ENCODE results near the gene SCNN1B.

DNA sequence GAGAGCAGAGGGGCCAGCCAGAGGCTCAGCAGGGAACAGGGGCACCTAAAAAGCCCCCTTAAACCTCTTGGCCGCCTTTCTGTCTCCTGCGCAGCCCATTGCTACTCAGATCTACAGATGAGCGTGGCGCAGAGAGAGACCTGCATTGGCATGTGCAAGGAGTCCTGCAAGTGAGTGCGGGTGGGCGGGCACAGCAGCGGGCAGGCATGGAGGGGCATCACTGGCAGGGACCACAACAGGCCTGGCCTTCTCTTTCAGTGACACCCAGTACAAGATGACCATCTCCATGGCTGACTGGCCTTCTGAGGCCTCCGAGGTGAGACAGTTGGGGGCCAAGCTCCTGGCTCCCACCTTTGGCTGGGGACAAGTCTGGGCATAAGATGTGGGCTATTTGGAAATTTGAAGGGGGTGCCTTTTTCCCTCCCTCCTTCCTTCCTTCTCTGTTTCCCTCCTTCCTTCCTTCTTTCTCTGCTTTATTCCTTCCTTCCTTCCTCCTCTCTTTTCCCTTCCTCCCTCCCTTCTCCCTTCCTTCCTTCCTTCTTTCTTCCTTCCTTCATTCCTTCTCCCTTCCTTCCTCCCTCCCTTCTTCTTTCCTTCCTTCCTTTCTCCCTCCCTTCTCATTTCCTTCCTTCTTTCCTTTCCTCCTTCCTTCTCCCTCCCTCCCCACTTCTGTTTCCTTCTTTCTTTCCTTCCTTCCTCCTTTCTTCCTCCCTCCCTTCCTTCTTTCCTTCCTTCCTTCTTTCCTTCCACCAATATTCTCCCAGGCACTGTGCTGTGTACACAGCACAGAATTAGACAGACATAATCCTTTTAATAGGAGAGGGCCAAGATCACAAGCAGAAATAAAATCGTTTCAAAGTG, 75.2 kb downstream of the SCNN1B start:
- TF ChIP-seq RCOR2 (CRISPR knock-in tag; IDR thresholded peaks at IDR 0.05) (no peak), EZH2 (conservative IDR thresholded peaks at IDR 0.05; ENCODE audit: low read depth, low read length) (no peak), ZNF619 (CRISPR knock-in tag; IDR thresholded peaks at IDR 0.05) (no peak), ZFAT (CRISPR knock-in tag; conservative IDR thresholded peaks at IDR 0.05) (no peak)
- TF ChIP-seq, protein P1, sequence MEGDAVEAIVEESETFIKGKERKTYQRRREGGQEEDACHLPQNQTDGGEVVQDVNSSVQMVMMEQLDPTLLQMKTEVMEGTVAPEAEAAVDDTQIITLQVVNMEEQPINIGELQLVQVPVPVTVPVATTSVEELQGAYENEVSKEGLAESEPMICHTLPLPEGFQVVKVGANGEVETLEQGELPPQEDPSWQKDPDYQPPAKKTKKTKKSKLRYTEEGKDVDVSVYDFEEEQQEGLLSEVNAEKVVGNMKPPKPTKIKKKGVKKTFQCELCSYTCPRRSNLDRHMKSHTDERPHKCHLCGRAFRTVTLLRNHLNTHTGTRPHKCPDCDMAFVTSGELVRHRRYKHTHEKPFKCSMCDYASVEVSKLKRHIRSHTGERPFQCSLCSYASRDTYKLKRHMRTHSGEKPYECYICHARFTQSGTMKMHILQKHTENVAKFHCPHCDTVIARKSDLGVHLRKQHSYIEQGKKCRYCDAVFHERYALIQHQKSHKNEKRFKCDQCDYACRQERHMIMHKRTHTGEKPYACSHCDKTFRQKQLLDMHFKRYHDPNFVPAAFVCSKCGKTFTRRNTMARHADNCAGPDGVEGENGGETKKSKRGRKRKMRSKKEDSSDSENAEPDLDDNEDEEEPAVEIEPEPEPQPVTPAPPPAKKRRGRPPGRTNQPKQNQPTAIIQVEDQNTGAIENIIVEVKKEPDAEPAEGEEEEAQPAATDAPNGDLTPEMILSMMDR (CRISPR knock-in tag; IDR thresholded peaks at IDR 0.05), result no peak
- TF ChIP-seq, protein P2, sequence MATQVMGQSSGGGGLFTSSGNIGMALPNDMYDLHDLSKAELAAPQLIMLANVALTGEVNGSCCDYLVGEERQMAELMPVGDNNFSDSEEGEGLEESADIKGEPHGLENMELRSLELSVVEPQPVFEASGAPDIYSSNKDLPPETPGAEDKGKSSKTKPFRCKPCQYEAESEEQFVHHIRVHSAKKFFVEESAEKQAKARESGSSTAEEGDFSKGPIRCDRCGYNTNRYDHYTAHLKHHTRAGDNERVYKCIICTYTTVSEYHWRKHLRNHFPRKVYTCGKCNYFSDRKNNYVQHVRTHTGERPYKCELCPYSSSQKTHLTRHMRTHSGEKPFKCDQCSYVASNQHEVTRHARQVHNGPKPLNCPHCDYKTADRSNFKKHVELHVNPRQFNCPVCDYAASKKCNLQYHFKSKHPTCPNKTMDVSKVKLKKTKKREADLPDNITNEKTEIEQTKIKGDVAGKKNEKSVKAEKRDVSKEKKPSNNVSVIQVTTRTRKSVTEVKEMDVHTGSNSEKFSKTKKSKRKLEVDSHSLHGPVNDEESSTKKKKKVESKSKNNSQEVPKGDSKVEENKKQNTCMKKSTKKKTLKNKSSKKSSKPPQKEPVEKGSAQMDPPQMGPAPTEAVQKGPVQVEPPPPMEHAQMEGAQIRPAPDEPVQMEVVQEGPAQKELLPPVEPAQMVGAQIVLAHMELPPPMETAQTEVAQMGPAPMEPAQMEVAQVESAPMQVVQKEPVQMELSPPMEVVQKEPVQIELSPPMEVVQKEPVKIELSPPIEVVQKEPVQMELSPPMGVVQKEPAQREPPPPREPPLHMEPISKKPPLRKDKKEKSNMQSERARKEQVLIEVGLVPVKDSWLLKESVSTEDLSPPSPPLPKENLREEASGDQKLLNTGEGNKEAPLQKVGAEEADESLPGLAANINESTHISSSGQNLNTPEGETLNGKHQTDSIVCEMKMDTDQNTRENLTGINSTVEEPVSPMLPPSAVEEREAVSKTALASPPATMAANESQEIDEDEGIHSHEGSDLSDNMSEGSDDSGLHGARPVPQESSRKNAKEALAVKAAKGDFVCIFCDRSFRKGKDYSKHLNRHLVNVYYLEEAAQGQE (IDR thresholded peaks at IDR 0.05; ENCODE audit: borderline replicate concordance in 1 of 2, low read depth in 1 of 2, low read length in 2 of 2), result no peak
- TF ChIP-seq, protein P3, sequence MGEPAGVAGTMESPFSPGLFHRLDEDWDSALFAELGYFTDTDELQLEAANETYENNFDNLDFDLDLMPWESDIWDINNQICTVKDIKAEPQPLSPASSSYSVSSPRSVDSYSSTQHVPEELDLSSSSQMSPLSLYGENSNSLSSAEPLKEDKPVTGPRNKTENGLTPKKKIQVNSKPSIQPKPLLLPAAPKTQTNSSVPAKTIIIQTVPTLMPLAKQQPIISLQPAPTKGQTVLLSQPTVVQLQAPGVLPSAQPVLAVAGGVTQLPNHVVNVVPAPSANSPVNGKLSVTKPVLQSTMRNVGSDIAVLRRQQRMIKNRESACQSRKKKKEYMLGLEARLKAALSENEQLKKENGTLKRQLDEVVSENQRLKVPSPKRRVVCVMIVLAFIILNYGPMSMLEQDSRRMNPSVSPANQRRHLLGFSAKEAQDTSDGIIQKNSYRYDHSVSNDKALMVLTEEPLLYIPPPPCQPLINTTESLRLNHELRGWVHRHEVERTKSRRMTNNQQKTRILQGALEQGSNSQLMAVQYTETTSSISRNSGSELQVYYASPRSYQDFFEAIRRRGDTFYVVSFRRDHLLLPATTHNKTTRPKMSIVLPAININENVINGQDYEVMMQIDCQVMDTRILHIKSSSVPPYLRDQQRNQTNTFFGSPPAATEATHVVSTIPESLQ (CRISPR knock-in tag; conservative IDR thresholded peaks at IDR 0.05), result no peak
- TF ChIP-seq, protein P4, sequence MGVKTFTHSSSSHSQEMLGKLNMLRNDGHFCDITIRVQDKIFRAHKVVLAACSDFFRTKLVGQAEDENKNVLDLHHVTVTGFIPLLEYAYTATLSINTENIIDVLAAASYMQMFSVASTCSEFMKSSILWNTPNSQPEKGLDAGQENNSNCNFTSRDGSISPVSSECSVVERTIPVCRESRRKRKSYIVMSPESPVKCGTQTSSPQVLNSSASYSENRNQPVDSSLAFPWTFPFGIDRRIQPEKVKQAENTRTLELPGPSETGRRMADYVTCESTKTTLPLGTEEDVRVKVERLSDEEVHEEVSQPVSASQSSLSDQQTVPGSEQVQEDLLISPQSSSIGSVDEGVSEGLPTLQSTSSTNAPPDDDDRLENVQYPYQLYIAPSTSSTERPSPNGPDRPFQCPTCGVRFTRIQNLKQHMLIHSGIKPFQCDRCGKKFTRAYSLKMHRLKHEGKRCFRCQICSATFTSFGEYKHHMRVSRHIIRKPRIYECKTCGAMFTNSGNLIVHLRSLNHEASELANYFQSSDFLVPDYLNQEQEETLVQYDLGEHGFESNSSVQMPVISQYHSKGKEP (CRISPR knock-in tag; IDR thresholded peaks at IDR 0.05), result no peak
- TF ChIP-seq, protein P5, sequence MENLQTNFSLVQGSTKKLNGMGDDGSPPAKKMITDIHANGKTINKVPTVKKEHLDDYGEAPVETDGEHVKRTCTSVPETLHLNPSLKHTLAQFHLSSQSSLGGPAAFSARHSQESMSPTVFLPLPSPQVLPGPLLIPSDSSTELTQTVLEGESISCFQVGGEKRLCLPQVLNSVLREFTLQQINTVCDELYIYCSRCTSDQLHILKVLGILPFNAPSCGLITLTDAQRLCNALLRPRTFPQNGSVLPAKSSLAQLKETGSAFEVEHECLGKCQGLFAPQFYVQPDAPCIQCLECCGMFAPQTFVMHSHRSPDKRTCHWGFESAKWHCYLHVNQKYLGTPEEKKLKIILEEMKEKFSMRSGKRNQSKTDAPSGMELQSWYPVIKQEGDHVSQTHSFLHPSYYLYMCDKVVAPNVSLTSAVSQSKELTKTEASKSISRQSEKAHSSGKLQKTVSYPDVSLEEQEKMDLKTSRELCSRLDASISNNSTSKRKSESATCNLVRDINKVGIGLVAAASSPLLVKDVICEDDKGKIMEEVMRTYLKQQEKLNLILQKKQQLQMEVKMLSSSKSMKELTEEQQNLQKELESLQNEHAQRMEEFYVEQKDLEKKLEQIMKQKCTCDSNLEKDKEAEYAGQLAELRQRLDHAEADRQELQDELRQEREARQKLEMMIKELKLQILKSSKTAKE (CRISPR knock-in tag; IDR thresholded peaks at IDR 0.05; ENCODE audit: borderline replicate concordance), result no peak
- TF ChIP-seq, protein P6, sequence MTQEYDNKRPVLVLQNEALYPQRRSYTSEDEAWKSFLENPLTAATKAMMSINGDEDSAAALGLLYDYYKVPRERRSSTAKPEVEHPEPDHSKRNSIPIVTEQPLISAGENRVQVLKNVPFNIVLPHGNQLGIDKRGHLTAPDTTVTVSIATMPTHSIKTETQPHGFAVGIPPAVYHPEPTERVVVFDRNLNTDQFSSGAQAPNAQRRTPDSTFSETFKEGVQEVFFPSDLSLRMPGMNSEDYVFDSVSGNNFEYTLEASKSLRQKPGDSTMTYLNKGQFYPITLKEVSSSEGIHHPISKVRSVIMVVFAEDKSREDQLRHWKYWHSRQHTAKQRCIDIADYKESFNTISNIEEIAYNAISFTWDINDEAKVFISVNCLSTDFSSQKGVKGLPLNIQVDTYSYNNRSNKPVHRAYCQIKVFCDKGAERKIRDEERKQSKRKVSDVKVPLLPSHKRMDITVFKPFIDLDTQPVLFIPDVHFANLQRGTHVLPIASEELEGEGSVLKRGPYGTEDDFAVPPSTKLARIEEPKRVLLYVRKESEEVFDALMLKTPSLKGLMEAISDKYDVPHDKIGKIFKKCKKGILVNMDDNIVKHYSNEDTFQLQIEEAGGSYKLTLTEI (CRISPR knock-in tag; conservative IDR thresholded peaks at IDR 0.05), result no peak

All from HepG2 (cell line).